ENCODE results near the gene KRT6B.
"Not testable (repeated sequence)": the region's sequence is repeated elsewhere in the genome, so short reads cannot be mapped to it uniquely, and the experiment has no call there.

Gene KRT6B

DNA sequence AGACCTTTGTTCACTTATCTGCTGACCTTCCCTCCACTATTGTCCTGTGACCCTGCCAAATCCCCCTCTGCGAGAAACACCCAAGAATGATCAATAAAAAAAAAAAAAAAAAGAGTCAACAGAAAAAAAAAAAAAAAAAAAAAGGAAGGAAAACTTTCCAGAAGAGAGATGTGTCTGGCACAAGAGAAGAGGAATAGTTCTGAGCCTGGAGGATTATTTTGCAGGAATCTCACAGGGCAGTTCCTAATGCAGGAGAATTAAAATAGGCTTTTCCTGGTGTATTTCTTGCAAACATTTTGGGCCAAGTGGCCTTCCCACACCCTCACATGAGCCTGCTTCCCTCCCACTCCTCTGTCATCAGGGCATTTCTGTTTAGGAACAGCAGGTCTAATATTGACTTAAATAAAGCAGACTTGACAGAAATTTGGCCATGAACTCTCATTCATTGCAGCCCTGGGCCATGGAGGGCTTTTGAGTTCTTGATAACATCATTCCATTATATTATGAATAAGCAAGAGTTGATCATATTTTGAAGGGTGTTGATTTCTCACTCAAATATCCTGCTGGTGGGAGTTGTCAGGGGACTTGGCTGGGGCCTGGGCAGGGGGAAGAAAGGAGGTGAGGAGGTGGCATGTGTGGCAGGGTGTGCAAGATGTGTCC lies 41.2 kb downstream of the KRT6B start:
- DNase-seq = not testable (repeated sequence)

- DNase-seq = no peak
These were observed 44.0 kb downstream of the KRT6B start for GRCh38 chr12:52407918-52408317.

GRCh38 chr12:52405922-52406385 lies 46.0 kb downstream of the KRT6B start, which contains the start of gene KRT82:
TSS of gene KRT82 (minus strand) at chr12:52406335. CDS start at chr12:52406277, 58 bp downstream.
- DNase-seq = no peak

DNA sequence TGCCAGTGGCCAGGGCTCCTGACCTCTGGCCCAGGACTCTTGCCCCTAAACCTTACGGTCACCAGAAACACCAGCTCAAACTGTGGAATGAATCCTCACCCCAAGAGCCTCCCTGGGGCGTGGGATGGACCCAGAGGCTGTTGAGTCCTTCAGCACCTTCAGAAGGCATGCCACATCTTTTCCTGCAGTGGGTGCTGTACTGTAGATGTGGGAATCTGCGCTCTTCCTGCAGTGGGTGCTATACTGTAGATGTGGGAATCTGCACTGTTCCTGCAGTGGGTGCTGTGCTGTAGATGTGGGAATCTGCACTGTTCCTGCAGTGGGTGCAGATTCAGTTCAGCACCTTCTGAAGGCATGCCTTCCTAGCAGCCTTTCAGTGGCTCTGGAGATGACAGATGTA lies 47.0 kb downstream of the KRT6B start:
- DNase-seq = no peak

GRCh38 chr12:52403561-52403960 lies 48.4 kb downstream of the KRT6B start:
- no peak for DNase-seq

DNA sequence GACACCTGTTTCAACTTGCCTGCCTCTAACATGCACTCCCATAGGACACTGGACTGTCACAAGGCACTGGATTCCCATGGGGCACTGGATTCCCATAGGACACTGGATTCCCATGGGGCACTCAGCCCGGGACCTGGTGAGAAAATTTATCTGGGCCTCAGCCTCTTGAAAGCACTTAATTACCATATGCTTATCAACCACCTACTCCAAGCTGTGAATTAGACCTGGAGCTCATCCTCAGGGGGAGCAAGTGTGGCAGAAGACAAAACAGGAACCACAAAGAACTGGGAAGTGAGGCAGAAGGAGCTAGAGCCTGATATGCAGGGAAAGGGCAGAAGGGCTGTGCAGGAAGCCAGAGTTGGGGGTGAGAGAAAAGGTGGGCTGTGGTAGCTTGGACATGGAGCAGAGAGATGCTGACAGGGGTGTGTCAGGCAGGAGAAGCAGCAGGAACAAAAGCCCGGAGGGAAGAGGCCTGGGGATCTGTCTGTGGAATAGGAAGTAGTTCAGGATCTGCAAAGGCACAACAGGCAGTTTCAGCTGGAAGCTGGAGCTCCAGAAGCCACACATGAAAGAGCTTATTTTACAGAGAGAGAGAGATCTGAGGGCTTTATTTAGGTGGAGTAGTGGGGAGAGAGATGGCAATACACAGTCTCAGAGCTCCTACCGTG lies 48.9 kb downstream of the KRT6B start:
- DNase-seq = no peak

GRCh38 chr12:52402377-52402776 lies 49.6 kb downstream of the KRT6B start:
- DNase-seq = no peak

- no peak for DNase-seq
These were observed 50.0 kb downstream of the KRT6B start for GRCh38 chr12:52401926-52402325.

DNA sequence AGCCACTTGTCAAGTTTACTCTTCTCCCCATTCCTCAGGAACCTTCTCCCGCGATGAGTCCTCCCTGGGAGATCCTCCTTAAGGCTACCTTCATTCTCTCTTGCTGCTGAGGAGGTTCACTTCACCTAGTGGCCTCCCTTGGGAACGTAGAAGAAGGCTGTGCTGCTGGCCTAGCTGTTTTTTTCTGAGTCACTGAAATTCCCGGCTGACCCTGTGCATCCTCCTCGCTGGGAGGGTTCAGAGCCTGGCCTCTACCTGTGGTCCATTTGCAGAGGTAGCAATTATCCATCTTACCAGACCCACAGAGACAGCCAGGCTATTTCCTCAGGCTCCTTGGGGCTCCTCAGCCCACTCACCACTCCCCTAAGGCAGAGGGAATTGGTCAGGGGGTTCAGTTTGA lies 50.4 kb downstream of the KRT6B start:
- DNase-seq = no peak

- DNase-seq = no peak
These were observed 51.0 kb downstream of the KRT6B start for GRCh38 chr12:52400906-52401305.

- no peak for DNase-seq
These were observed 52.2 kb downstream of the KRT6B start for GRCh38 chr12:52399756-52400155.

- DNase-seq = no peak
These were observed 53.8 kb downstream of the KRT6B start for GRCh38 chr12:52398176-52398575.

DNA sequence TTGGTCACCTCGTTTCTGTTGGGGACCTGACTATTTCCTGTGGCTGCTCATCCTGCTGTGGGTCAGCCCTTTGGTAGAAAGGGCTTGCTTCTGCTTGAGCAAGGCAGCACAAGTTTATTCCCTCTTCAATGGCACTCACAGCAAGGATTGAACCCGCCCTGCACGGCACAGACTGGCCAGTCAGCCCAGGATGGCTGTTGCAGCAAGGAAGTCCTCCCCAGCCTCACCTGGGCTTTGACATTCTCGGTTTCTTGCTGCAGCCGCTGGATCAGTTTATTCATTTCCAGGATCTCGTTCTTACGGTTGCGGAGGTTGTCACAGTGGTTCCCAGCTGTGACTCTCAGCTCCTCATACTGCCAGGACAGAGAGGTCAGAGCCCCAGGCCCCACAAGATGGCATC lies 55.3 kb downstream of the KRT6B start:
- no peak for DNase-seq

Data from NCI-H510A treated with DMSO at 0.1 percent for 48 hours (cell line).